ENCODE results near the gene PTPRQ. TPM values are rescaled to one million over a fixed set of nuclear protein-coding genes. Genes with fewer than 3 reads are reported as not detected.

PTPRQ gene, protein sequence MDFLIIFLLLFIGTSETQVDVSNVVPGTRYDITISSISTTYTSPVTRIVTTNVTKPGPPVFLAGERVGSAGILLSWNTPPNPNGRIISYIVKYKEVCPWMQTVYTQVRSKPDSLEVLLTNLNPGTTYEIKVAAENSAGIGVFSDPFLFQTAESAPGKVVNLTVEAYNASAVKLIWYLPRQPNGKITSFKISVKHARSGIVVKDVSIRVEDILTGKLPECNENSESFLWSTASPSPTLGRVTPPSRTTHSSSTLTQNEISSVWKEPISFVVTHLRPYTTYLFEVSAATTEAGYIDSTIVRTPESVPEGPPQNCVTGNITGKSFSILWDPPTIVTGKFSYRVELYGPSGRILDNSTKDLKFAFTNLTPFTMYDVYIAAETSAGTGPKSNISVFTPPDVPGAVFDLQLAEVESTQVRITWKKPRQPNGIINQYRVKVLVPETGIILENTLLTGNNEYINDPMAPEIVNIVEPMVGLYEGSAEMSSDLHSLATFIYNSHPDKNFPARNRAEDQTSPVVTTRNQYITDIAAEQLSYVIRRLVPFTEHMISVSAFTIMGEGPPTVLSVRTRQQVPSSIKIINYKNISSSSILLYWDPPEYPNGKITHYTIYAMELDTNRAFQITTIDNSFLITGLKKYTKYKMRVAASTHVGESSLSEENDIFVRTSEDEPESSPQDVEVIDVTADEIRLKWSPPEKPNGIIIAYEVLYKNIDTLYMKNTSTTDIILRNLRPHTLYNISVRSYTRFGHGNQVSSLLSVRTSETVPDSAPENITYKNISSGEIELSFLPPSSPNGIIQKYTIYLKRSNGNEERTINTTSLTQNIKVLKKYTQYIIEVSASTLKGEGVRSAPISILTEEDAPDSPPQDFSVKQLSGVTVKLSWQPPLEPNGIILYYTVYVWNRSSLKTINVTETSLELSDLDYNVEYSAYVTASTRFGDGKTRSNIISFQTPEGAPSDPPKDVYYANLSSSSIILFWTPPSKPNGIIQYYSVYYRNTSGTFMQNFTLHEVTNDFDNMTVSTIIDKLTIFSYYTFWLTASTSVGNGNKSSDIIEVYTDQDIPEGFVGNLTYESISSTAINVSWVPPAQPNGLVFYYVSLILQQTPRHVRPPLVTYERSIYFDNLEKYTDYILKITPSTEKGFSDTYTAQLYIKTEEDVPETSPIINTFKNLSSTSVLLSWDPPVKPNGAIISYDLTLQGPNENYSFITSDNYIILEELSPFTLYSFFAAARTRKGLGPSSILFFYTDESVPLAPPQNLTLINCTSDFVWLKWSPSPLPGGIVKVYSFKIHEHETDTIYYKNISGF (N-terminal part only)
- 0.13 and 0.24 TPM in 2 replicates for total RNA-seq

DNA sequence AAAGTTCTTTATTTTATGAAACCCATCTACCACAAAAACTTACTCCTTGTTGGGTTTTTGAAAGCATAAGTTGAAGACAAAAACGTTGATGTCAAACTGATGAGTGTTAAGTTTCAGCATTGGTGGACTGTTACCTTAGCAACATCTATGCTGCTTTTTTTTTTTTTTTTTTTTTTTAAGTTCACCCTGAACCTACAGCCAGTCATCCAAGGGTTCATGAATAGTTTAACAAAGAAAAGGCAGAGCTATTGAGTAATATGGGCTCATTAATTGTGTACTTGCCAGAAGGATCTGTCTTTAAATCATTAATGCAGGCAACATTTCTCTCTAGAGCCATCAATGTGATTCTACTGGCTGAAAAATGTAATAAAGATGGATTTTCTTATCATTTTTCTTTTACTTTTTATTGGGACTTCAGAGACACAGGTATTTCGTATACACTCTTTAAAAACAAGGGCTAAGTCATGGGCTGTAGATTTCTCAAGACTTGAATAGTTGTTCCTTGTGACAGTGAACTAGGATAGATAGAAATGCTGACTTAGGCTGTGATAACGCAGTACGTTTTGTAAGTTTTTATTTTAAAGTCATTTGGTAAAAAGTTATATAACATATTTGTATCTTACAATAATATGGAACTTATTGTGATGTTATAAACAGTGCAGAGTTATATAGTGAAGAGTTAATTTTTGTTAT is at the start of gene PTPRQ:
Gene PTPRQ, plus strand, starts transcription at position 262 of the 693 bp plus-strand sequence. Its CDS starts 111 bp downstream, at position 373.

DNA sequence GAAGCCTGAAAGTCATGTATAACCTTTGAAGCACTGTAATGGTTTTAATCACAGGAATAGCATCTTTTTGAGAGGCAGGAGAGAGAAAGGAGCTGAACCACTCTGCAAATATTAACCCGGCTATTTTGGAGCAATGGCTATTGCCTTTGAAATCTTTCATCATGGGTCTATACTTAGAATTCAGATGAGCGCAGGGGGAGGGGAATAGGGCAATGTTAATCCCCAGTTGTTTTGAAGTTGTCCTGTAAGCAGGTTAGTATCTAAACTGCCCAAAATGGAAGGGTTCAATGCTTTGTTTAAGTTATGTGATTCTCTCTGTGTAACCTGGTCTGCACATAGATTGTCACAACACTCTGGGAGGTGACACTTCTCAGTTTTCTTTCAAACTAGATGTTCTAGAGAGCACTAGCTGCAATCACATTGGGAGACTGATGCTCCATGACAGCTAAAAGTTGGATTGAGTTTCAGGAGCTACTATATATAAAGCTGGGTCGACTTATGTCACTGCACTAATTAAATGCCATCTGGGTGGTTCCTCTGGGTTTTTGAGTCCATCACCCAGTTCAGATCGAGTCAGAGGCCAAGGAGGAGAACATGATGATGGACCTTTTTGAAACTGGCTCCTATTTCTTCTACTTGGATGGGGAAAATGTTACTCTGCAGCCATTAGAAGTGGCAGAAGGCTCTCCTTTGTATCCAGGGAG is 263.2 kb downstream of the PTPRQ start, which contains the start of gene MYF6:
Gene MYF6, plus strand, starts transcription at position 509 of the 704 bp plus-strand sequence. Its CDS starts 86 bp downstream, at position 595.

DNA sequence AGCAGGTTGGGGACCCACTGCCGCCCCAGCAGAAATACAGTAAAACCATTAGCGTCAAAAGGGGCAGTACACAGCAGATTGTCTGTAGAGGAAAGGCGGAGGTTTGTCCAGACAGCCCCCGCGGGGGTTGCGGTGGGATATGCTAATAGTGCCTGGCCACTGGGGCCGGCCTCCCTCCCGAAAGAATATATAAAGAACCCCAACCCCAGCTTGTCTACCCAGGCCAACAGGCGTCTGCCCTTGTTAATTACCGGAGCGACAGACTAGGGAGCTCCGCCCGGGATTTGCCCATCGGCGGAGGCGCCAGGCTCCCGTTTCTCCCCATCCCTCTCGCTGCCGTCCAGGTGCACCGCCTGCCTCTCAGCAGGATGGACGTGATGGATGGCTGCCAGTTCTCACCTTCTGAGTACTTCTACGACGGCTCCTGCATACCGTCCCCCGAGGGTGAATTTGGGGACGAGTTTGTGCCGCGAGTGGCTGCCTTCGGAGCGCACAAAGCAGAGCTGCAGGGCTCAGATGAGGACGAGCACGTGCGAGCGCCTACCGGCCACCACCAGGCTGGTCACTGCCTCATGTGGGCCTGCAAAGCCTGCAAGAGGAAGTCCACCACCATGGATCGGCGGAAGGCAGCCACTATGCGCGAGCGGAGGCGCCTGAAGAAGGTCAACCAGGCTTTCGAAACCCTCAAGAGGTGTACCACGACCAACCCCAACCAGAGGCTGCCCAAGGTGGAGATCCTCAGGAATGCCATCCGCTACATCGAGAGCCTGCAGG is 272.8 kb downstream of the PTPRQ start, which contains the start of gene MYF5:
Gene MYF5, plus strand, starts transcription at position 217 of the 774 bp plus-strand sequence. Its CDS starts 152 bp downstream, at position 369.

All from epithelial cell of alveolus of lung (primary cell).